Body of pancreas (tissue), 4 donors: ENCODE data around the gene SNRNP200.

Experiments used
- CTCF ChIP-seq, 7 experiments: fragments of 450-650 bp in 4 of 7; fragments of 200-600 bp in 3 of 7; sonication (generic) in 3 of 7; IDR thresholded peaks; one replicate each; pipeline ENCODE4 v1.5.1; 2016 to 2019; ENCODE audit warnings: antibody characterized with exemption in 7 of 7
- POLR2A ChIP-seq, 3 donors: fragments of 450-650 bp; IDR thresholded peaks; one replicate each; pipeline ENCODE4 v1.6.1; 2016; ENCODE audit warnings: antibody characterized with exemption in 3 of 3, mild to moderate bottlenecking in 2 of 3

- no peak for TF ChIP-seq CTCF (IDR thresholded peaks at IDR 0.05)
- no peak for TF ChIP-seq POLR2A (IDR thresholded peaks at IDR 0.05)
These were observed 15.6 kb upstream of the SNRNP200 start for GRCh38 chr2:96320728-96321622.
